GM10266 (cell line): ENCODE results near the gene FAM240B.

ENCODE experiments used
- DNase-seq: peaks from one replicate; pipeline ENCODE4 v3.0.0; 2012; ENCODE audit errors: extremely low spot score
- TF ChIP-seq, protein P1 (sequence below): IDR thresholded peaks from 2 replicates; pipeline ENCODE4 v1.5.1; 2012; ENCODE audit warnings: mild to moderate bottlenecking, low read depth; ENCODE audit not compliant: control insufficient read depth, insufficient read depth; ENCODE audit errors: missing control alignments

The FAM240B gene

DNA sequence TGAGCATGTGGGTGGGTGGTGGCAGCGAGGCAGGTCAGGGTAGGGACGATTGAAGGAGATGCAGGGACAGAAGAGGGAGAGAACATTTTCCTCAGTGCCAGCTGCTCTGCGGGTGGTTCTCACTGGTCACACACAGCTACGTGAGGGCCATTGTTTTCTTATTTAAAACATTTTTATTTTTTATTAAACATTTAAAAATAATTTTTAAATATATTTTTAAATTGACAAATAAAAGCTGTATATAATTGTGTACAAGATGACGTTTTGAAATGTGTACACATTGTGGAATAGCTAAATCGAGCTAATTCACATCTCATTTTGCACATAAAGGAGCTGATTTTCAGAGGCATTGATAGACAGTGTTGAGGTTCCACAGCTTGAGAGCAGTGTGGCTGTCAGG lies 14.0 kb downstream of the FAM240B start:
- TF ChIP-seq, protein P1, sequence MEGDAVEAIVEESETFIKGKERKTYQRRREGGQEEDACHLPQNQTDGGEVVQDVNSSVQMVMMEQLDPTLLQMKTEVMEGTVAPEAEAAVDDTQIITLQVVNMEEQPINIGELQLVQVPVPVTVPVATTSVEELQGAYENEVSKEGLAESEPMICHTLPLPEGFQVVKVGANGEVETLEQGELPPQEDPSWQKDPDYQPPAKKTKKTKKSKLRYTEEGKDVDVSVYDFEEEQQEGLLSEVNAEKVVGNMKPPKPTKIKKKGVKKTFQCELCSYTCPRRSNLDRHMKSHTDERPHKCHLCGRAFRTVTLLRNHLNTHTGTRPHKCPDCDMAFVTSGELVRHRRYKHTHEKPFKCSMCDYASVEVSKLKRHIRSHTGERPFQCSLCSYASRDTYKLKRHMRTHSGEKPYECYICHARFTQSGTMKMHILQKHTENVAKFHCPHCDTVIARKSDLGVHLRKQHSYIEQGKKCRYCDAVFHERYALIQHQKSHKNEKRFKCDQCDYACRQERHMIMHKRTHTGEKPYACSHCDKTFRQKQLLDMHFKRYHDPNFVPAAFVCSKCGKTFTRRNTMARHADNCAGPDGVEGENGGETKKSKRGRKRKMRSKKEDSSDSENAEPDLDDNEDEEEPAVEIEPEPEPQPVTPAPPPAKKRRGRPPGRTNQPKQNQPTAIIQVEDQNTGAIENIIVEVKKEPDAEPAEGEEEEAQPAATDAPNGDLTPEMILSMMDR = no peak
- DNase-seq = no peak

DNA sequence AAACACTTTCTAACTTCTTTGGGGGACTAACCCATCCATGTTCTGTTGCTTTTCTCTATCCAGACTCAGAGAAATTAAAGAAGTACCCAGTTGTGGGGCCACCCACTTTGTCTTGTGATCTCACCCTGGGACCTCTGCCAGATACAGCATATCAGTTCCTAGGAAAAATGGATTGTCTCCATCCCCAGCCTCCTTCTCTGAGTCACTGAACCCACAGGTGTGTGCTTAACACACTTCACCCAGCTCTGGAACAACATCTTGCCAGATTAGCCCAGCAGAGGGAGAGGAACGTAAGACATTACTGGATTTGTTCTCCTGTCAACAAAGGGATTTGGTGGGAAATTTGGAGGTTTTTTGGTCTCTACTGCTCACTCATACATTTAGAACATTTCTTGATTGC lies 19.2 kb downstream of the FAM240B start:
- TF ChIP-seq, protein P1 = no peak
- no peak for DNase-seq

DNA sequence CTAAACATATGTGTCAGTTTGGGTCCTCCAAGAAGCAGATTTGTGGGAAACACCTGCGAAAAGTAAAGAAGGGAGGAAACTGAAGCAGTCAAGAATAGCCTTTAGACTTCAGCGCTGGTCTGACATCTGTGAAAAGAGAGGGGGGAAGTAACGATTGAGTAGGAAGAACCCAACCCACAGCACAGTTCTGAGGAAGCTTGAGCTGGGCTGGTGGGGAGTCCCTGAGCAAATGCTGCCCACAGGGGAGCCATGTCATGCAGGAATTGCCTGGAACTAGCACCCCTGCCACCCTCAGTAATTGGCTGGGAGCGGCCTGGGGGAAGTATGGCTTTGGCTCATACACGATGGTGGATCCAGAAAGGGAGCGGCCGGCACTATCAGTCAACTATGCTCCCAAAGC lies 20.6 kb downstream of the FAM240B start:
- no peak for DNase-seq
- TF ChIP-seq, protein P1 = no peak

DNA sequence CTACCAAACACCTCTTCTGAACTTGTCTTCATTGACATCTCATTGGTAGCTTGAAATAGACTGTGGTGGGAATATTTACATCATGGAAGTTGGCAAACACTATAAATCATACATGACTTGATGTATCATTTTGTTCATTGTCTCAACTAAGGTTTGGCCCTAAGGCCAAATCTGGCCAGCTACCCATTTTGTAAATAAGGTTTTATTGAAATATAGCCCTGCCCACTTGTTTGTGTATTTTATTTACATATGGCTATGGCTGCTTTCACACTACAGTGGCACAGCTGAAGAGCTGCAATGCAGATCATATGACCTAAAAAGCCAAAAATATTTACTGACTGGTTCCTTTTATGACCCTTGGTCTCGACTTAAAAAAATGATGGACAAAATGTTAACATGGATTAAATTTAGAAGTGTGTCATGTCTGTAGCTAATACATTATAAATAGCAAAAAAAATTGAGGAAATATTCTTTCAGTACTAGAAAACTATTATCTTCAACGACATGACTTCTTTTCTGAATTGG lies 22.1 kb downstream of the FAM240B start:
- no peak for DNase-seq
- TF ChIP-seq, protein P1 = no peak

DNA sequence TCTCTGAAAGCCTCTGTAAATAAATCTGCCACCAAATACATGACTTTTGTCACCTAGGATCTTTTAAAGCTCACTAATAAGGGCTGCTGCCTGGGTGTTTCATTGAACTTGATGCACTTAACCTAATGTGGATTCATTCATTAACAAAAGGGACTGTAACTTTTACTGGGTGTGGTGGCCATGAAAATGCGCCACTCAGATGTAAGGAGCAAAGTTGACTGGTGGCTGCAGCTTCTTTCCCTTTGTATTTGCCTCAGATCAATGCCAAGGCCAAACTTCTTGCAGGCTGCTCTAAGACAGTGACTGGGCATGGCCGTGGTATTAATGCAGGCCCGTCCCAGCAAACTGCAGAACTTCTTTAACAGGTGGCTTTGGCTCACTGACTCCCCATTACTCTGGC lies 22.9 kb downstream of the FAM240B start:
- DNase-seq = no peak
- TF ChIP-seq, protein P1 = no peak

DNA sequence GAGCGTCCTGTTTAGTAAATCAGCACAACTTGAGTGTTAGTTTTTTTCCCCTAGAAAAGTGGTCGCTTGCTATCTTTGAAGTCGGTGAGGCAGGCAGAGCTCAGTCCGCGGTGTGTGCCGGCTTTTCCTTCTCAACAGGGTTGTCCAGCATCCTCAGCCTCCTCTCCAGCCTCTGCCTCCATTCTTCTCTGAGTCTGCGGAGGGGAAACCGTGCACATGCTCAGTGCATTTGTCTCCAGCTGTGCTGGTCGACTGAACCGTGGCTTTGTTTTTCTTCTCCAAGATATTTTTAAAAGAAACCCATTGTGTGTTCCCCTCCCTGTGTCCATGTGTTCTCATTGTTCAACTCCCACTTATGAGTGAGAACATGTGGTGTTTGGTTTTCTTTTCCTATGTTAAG lies 25.3 kb downstream of the FAM240B start:
- TF ChIP-seq, protein P1 = no peak
- no peak for DNase-seq

DNA sequence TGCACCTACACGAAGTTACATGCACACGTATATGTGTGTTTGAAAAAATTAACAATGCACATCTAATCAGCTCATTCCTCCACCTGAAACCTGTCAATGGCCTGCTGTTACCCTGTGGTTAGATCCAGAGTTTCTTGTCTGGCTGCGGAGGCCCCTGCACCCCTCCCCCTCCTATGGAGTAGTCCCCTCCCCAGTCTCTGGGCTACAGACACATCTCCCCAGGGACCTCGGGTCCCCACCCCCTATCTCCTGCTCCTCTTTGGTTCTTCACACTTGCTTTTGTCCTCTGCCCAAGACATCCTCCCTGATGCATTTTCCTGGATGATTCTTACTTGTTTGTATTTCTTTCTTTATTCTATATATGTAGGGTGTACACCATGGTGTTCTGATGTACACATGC lies 27.2 kb downstream of the FAM240B start:
- TF ChIP-seq, protein P1 = no peak
- no peak for DNase-seq

DNA sequence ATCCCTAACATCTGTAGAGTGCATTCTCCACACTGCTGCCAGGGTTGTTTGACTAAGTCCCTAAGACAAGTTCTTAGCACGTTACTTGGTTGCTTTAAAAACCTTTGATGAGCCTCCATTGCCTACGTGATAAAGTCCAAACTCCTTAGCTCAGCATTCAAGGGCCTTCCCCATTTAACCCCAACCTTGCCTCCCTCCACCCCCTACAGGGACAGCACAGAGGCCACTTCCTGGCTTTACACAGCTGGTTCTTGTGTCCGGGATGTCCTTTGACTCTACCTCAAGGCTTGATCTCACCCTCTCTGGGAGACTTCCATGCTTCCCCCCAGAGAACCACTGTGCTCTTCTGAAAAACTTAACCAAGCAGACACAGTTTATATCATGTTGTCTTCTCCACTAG lies 29.4 kb downstream of the FAM240B start:
- peak; percentile 33 for DNase-seq
- TF ChIP-seq, protein P1 = no peak
